Activated CD4-positive, alpha-beta T cell treated with anti-CD3 and anti-CD28 coated beads, Interleukin-2, amount 50 U/mL, for 48 hours (primary cell): Measurements from ENCODE around the gene SH2D3C.
"Not testable (repeated sequence)": the region's sequence is repeated elsewhere in the genome, so short reads cannot be mapped to it uniquely, and the experiment has no call there.

Experiments
- DNase-seq, 2 experiments: peaks; one replicate each; pipeline ENCODE4 v3.0.0-alpha.2; 2020

Gene SH2D3C

DNA sequence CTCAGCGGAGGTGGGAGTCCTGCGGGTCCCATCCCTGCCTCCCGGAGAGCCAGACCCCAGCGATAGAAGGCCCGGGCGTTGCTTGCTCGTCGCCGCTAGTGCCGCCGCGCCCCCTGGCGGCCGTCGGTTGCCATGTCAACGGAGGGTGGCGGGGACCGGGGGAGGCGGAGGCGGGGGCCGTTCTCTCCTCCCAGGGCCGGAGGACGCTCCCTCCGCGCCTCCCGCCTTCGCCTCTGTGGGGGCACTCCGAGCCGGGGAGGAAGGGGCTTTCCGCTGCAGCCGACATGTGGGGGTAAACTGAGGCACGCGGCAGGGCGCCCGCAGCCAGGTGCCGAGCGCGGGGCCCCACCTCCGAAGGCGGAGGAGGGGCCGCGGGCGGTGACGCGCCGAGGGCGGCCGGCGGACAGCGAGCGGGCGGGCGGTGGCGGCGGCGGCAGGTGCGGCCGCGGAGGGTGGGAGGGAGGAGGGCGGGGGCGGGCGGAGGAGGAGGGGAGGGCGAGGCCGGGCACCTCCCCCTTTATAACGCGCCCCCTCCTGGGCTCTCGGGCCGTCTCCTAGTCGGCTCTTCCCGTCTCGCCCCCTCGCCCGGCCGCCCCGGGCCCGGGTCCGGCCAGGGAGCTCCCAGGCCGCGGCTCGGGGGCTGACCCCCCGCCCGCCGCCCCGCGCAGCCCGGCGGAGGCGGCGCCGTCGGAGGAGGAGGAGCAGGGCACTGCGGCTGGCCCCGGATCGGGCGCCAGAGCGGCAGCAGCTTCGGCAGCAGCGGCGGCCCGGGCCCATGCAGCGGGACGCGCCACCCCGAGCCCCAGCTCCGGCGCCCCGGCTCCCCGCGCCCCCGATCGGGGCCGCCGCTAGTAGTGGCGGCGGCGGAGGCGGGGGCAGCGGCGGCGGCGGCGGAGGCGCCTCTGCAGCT is 6.8 kb upstream of the SH2D3C start:
- DNase-seq: peak; percentile 89 to 90

DNA sequence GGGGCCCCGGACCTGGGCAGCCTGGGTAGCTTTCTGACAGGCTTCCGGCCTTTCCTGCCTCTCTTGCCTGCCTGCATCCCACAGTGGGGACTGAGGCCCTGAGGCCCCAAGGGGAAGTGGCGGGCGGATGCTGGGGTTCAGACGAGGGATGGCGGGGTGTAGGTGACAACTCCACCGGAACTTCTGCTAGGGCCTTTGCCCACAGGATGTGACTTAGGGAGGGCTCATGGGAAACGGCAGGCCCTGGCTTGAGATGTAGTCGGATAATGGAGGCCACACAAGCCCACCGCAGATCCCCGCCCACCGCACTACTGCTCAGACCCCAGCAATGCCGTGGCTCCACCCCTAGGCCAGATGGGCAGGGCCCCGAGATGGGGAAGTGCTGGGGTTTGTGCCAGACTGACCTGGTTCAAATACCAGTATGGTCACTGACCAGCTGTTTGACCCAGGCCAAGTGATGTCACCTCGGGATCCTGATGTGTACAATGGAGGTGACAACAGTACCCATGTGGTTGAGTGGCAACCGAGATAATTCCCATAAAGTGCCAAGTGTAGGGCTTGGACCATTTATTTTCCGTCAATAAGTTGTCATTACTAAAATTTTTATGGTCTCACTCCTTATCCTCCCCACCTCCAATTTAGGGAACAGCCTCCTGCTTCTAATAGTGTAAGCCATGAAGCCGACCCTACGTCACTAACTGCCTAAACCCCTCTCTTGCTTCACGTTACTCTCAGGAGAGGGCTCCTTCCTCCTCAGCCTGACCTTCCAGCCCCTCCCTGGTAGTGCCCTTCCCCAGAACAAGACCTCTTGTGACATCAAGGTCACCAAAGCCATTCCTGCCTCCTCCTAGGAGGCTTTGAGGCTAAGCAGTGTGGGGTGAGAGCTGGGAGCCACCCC is 4.9 kb upstream of the SH2D3C start:
- DNase-seq: peak; percentile 71 to 76

DNA sequence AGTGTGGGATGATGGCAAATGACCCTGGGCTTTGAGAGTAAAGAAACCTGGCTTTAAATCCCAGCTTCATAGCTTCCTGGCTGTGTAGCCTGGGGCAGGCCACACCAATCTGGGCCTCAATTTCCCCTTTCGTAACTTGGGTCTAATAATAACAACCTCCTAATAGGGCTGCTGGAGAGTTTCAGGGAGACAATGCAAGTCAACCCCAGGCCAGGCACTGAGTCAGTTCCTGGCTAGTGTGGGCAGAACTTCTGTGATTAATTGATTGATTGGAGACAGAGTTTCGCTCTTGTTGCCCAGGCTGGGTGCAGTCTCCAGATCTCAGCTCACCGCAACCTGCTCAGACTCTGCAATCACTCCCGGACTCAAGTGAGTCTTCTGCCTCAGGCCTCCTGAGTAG is 3.3 kb upstream of the SH2D3C start:
- peak in 1 of 2 experiments; percentile 18 for DNase-seq

DNA sequence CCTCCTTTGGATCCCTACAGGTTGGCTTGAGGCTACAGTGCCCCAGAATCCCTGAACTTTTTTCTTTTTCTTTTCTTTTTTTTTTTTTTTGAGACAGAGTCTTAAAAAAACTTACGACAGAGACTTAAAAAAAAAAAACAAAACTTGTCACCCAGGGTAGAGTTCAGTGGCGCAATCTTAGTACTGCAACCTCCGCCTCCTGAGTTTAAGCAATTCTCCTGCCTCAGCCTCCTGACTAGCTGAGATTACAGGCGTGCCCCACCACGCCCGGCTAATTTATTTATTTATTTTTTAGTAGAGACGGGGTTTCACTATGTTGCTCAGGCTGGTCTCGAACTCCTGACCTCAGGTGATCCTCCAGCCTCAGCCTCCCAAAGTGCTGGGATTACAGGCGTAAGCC is 2.4 kb upstream of the SH2D3C start:
- not testable (repeated sequence) for DNase-seq

DNA sequence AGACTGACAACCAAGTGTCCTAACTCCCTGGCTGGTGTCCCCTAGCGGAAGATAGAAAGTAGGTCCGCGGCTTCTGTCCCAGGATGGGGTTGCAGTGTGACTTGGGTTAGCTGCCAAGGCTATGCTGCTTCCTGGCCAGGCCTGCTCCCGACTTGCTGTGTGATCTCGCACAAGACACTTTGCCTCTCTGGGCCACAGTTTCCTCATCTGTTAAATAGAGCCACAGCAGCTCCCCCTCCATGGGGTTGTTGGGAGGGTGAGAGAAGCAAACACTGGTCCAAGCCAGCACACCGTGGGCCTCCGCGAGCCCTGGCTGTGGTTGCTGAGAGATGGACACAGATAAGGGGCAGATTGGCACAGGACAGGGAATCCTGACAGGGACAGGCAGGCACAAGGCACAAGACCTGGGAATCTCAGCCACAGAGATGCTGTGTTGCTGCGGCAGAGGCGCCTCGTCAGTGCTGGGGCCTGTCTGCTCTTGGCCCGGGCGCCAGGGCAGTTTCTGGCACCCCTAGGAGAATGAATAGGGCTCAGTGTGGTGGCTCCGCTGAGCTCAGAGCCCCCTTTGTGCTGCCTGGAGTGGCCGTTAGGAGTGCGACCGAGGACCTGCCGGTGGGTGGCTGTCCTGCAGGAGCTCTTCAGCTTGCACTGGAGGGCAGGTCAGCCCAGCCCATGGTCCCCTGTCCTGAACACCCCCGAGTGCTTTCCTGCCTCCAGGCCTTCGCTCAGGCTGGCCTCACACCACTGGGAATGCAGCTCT is 1.8 kb upstream of the SH2D3C start:
- DNase-seq: peak in 1 of 2 experiments; percentile 10

DNA sequence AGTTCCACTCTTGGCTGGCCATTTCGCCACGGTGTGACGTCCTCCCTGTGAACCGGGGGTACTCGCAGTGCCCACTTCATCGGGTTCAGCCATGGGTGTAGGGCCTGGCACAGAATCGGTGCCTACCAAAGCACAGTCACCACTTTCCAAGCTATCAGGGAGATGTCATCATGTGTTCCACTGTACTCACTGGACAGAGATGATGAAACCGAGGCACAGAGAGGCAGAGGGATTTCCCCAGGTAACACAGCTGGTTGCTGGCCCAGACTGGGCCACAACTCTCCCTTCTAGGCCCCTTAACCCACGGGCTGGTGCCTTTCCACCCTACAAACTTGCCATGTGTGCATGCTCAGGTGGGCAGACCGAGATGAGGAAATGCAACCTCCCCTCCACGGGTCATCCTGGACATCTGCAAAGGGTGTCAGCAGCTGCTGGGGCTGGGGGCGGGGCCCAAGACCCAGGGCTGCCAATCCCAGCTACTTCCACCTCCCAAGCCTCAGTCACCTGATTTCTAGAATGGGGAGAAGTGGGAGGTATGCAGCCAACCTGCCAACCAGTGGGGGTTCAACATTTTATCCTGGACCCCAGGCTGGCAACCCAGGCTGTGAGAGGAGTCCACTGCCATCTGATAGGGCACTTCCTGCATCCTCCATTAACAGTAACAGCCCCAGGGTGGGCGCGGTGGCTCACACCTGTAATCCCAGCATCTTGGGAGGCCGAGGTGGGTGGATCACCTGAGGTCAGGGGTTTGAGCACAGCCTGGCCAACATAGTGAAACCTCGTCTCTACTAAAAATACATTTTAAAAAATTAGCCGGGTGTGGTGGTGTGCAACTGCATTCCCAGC is 893 bp upstream of the SH2D3C start:
- DNase-seq: peak; percentile 62 to 74

DNA sequence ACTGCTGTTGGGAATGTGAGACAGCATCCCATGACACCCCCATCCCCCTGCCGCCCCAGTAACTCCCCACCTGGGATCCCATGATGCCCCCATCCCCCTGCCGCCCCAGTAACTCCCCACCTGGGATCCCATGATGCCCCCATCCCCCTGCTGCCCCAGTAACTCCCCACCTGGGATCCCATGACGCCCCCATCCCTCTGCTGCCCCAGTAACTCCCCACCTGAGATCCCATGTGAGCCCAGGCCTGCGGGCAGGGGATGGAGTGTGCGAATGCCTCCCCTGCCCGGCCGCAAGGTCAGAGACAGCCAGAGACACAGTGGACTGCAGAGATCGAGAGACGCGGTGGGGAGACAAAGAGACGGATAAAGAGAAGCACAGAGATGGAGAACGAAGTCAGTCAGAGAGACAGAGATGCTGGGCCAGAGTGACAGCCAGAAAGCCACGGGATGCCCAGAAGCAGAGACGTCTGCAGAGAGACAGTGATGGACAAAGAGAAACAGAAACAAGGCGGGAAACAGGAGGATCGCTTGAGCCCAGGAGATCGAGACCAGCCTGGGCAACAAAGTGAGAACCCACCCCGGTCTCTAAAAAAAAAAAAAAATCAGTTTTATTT is 992 bp downstream of the SH2D3C start:
- DNase-seq: peak in 1 of 2 experiments; percentile 29

DNA sequence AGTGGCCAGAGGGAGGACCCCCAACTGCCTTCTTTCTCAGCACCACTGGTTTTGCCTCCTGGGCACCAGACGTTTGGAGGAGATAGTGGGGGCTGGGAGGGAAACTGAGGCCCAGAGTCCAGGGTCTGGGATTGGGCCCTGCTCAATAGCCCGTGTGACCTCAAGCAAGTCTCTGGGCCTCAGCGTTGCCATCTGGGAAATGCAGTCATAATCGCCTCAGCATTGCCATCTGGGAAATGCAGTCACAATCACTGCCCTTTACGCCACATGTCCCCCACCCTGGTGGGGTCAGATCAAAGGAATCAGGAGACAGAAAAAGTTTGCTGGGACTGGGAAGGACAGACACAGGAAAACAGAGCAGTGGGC is 1.6 kb downstream of the SH2D3C start:
- DNase-seq: peak; percentile 36 to 45

DNA sequence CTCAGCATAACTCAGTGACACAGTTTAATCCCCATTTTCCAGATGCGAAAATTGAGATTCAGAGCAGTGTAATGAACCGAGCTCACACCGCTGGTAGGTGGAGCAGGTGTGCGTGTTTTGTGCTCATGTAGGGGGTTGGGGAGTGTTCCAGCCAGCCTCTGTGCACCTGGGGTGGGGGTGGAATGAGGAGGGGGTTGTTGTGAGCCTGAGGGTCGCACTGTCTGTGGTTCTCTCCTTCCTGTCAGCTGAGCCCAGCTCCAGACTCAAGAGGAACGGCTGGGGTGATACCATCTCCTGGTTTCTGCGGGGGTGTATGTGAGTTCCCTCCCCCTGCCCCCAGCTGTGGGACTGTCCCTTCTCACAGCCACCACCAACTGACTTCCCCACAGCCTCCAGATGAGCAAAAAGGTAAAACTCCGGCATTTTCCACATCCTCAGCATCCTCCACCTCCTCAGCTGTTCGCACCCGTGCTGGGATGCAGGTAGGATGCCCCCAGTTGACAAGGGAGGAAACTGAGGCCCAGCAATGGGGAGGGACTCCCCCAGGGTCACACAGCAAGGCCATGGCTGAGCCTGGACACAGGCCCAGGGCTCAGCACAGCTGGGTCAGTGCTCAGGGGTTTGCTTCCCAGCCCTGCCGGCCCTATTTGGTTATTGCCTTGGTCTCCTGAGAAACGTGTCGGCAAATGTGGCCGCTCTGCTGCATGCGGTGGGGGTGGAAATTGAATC is 2.1 kb downstream of the SH2D3C start:
- peak; percentile 77 to 82 for DNase-seq

DNA sequence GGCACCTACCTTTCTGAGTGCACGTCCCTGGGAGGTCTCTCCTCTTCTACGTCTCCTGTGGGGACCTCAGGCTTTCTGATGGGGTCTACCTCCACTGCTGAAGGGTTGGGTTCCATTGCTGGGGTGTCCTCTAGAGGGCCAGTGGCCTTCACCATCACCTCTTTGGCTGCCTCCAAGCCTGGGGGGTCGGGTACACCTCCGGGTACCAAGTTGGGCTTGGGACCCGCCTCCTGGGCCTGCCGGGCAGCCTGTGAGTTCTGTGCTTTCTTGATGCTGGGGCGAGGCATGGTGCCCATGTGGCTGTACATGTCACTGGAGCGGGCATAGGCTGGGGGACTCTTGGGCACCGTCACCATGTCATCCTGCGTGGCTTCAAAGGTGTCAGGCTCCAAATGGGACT is 4.5 kb downstream of the SH2D3C start:
- DNase-seq: no peak

DNA sequence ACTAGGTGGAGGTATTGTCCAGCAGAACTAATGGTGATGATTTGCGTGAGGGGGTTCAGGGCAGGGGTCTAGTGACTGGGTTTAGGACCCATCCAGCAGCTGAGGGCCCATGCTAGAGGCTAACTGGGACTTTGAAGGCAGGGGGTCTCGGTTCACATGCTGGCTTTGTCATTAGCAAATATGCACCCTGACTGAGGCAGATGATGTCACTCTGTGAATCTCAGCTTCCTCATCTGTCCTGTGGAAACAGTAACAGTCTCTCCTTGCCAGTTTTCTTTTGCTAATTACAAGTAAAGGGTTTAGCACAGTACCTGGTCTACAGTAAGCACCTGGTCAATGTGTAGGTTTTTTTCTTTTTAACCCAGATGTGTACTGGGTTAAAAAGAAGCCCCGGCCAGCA is 5.2 kb downstream of the SH2D3C start:
- DNase-seq: no peak

DNA sequence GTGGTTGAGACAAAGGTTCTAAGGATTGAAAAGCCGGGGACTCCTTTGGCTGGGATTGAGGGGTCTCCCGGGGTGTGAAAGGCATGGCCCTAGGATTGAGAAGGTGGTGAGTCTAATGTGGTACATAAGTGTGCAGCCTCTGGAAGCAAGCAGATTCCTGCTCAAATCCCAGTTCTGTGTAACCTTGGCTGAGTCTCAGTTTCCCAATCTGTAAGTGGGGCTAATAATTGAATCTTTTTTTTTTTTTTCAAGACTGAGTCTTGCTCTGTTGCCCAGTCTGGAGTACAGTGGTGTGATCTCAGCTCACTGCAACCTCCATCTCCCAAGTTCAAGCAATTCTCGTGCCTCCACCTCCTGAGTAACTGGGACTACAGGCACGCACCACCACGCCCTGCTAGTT is 5.9 kb downstream of the SH2D3C start:
- no peak for DNase-seq

DNA sequence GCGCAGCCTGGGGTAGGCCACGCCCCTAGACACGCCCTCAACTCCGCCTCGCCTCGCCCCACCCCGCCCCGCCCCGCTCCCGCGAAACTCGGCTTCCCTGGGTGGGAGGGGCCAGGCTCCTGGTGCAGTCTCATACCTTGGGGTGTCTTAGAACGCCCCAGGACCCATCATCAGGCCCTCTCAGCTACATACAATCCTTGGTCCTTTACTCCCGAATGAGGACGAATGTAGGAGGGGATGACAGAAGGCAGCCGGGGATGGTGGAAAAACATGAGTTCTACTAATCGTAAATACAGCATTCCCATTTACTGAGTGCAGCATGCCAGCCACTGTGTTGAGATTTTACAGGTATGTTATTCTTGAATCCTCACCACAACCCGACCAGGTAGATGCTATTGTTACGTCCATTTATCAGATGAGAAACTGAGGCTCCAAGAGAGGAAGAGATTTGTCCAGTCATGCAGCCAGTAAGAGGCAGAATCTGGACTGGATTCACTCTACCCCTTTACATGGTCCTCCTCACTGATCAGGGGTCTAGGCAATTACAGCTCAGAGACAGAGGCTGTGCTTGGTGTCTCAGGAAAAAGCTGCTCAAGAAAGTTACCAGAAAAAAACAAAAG is 6.8 kb downstream of the SH2D3C start:
- peak in 1 of 2 experiments; percentile 98 for DNase-seq

DNA sequence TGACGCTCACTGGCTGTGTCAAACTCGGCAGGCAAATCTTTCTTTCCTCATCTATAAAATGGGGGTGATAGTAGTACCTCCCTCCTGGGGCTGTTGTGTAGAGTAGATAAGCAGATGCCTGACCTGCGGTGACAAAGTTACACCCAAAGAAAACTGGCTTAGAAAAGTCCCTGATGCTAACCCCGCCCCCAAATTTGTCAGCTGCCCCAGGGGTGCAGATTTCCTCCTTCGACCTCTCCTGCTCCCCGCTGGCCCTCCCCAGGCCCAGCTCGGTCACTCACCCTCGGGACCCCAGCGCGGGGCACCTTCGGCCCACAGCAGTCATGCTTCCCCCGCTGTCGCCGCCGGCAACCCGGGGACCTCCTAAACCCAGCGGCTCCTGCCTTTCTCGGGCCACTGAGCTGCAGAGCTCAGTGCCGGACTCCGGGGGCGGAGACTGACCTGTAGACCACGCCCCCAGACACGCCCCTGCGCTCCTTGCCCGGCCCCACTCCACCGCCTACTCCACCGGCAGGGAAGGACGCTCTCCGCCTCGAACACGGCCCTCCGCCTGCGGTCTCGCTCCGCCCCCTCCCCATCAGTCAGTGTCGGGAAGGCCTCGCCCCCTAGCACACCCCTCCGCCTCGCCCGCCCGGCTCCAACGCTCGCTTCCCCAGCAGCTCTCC is 7.4 kb downstream of the SH2D3C start:
- peak in 1 of 2 experiments; percentile 99 for DNase-seq

DNA sequence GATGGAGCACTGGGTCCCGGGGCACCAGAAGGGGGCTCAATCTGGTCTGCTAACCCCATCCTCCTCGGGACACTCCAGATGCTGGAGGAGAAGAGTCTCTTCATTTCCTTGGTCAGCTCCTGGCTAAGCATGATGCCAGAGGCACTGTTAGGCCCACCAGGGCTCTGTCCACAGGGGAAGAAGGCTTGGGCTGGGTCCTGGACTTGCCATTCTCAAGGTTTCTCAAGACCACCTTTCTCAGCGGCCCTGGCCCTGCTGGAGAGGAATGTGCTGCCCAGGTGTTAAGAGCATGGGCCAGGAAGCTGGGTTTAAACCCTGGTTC is 7.9 kb downstream of the SH2D3C start:
- DNase-seq: no peak

DNA sequence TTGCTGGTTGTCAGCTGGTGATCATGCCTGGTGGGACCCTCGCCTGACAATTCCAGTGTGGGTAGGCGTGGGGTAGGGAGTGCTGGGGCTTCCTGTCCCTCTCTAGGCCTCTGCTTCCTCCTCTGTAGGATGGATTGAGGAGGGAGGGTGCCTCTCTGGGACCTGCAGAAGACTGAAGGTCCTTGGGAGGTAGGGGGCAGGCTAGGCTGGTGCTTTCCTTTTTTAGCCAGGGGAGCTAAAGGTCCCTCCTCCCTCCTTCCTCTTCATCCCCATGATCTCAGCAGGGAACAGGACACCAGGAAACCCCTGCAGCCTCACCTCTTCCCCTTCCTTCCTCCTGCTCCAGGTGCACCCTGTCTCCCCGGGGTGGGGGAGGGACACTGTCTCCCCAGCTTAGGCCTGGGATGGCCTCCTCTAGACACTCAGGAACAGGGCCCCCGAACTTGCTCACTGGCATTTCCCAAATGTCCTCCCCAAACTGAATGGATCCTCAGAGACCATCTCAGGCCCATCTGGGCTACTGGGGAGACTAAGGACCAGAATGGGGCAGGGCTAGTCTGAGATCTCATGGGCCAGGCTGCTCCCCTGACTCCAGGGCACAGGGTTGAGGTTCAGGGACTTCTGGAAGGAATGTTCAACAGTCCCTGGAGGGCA is 8.4 kb downstream of the SH2D3C start:
- DNase-seq: no peak

DNA sequence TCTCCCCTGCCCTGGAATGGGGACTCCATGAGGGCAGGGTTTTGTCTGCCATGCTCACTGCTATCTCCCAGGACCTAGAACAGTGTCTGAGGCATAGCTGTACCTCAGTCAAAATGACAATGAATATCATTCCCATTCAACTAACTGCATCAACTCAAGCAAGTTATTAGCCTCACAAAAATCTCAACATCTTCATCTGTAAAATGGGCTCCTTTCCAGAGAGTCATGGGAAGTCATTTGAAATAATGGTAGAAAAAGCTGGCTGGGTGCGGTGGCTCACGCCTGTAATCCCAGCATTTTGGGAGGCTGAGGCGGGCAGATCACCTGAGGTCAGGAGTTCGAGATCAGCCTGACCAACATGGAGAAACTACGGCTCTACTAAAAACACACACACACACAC is 9.4 kb downstream of the SH2D3C start:
- no peak for DNase-seq

DNA sequence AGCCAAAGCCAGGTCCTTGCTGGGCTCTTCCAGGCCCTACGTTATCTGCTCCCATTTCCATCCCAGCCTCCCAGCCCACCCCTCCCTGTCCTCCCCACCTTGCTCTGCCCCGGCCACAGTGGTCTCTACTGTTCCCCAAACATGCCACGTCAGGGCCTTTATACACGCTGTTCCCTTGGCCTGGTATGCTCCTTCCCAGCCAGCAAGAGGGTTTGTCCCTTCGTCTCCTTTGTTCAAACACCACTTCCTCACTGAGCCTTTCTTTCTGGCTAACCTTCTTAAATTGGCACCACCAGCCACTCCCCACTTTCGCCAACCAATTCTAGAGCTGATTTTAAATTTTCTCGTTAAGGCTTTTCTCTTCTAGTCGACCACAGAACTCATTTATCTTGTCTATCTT is 9.8 kb downstream of the SH2D3C start:
- DNase-seq: no peak

DNA sequence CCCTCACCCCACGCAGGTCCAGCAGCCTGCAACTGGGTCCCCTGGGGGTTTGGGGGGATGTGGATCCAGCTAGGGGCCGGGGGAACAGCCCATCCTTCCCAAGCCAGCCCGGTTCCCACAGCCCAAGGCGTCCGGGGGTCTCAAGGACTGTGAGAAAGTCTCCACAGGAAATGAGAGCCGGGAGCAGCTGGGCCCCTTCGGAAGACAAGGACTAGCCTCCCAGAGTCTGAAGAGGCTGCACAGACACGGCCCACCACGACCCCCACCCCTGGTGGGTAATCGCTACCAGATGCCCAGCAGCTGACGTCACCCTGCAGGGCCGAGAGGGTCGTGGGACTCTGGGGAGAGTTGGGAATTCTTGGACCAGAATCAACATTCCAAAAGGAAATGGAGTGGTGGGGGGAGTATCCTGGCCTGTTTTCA is 10.5 kb downstream of the SH2D3C start:
- DNase-seq: no peak
